ENCODE measurements around the gene SPHK2.
"Not testable (repeated sequence)": the region's sequence is repeated elsewhere in the genome, so short reads cannot be mapped to it uniquely, and the experiment has no call there.

SPHK2 gene

DNA sequence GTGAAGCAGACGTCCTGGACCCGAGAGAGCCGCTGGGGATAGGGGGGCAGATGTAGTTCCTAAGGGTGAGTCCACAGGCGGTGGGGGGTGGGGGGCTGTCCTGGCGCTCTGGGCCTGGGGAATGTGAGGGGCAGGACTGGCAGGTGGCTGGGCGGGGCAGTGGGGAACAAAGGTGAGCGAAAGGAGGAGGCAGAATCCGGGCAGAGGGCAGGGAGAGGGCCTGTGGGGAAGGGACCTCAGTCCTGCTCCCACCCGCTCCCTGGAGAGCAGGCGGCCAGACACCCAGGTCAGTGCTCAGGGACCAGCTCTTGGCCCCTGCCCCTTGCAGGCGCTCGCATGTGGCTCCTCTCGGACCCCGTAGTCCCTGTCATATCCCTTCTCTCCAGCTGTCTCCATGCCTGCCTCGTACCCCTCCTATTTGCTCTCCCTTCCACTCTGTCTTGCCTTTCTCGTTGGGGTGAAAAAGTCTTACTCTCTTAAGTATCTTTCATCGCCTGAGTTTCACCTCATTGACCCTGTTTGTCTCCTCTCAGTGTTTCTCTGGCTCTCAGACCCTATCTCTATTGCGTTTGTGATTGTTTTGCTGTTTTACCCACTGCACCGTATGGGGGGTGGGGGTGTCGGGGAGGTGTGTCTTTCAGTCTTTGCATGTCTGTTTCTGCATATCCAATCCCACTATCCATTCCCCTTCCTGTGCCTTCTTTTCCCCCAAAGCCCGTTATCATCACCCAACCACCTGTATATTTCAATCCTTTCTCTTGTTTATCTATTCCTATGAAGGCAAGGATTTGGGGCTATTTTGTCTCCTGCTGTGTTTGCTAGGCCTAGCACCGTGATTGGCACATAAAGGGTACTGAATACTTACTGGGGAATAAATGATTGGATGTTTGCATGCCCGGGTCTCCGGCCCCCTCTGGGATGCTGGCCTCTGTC is 5.8 kb downstream of the SPHK2 start:
- no peaks in the 10 kb centered on the region for H3K9me3 Mint-ChIP-seq
- peak overlapping the region; percentile 70 for H3K4me3 Mint-ChIP-seq
- intact Hi-C loops (cut with micrococcal nuclease): no loop called here
- H3K27me3 Mint-ChIP-seq: no peaks in the 10 kb centered on the region
- peaks cover 71% of the 10 kb centered on the region for H3K36me3 Mint-ChIP-seq (ENCODE audit: low read depth)
- H3K27ac Mint-ChIP-seq: peak overlapping the region; percentile 97
- peaks cover 65% of the 10 kb centered on the region for H3K4me1 Mint-ChIP-seq (ENCODE audit: low read depth)

DNA sequence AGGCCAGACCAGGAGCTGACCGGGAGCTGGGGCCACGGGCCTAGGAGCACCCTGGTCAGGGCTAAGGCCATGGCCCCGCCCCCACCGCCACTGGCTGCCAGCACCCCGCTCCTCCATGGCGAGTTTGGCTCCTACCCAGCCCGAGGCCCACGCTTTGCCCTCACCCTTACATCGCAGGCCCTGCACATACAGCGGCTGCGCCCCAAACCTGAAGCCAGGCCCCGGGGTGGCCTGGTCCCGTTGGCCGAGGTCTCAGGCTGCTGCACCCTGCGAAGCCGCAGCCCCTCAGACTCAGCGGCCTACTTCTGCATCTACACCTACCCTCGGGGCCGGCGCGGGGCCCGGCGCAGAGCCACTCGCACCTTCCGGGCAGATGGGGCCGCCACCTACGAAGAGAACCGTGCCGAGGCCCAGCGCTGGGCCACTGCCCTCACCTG is 6.6 kb downstream of the SPHK2 start:
- intact Hi-C loops (cut with micrococcal nuclease): no loop called here
- peak overlapping the region; percentile 97 for H3K27ac Mint-ChIP-seq
- H3K36me3 Mint-ChIP-seq (ENCODE audit: low read depth): peaks cover 76% of the 10 kb centered on the region
- no peaks in the 10 kb centered on the region for H3K27me3 Mint-ChIP-seq
- H3K9me3 Mint-ChIP-seq: no peaks in the 10 kb centered on the region
- H3K4me1 Mint-ChIP-seq (ENCODE audit: low read depth): peaks cover 69% of the 10 kb centered on the region
- H3K4me3 Mint-ChIP-seq: no peak overlapping the region

DNA sequence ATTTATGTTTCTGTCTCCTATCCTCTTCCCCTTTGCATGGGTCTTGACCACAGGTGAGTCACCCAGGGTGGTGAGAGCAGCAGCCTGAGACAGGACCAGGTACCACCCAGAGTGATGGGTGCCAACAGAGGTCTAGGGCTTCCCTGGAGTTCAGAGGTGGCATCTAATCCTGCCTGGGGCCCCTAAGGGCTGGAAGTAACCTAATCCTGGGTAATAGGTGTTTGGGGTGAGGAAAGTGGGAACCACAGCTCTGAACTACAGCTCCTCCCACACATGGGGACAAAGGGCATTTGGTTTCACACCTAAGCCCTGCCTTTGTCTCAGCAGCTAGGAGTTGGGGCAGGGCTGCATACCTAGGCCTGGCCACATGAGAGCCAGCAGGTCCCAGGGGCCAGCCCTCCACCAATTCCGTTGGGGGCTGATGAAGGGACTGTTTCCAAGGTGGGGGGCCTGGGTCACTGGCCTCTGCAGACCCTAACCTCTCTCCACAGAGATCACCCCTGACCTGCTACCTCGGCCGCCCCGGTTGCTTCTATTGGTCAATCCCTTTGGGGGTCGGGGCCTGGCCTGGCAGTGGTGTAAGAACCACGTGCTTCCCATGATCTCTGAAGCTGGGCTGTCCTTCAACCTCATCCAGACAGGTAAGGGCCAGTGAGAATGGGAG is 8.0 kb downstream of the SPHK2 start:
- intact Hi-C loops (cut with micrococcal nuclease): no loop called here
- Mint-ChIP-seq H3K4me1 (ENCODE audit: low read depth) (peaks cover 69% of the 10 kb centered on the region), H3K27ac (no peak overlapping the region), H3K9me3 (no peaks in the 10 kb centered on the region), H3K4me3 (no peak overlapping the region), H3K36me3 (ENCODE audit: low read depth) (peaks cover 90% of the 10 kb centered on the region), H3K27me3 (no peaks in the 10 kb centered on the region)

DNA sequence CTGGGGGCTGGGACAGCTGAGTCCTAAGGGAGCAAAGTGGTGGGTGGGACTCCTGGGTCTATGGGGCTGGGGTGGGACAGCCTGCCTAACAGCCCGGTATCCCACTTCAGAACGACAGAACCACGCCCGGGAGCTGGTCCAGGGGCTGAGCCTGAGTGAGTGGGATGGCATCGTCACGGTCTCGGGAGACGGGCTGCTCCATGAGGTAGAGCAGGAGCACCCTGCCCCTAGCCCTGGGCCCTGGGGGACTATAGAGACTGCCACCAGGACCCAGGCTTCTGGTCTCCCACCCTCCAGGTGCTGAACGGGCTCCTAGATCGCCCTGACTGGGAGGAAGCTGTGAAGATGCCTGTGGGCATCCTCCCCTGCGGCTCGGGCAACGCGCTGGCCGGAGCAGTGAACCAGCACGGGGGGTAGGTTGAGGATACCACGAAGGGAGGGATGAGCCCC is 8.6 kb downstream of the SPHK2 start:
- intact Hi-C loops (cut with micrococcal nuclease): no loop called here
- Mint-ChIP-seq H3K27me3 (no peaks in the 10 kb centered on the region), H3K36me3 (ENCODE audit: low read depth) (peaks cover 96% of the 10 kb centered on the region), H3K4me1 (ENCODE audit: low read depth) (peaks cover 69% of the 10 kb centered on the region), H3K4me3 (no peak overlapping the region), H3K9me3 (no peaks in the 10 kb centered on the region), H3K27ac (no peak overlapping the region)

DNA sequence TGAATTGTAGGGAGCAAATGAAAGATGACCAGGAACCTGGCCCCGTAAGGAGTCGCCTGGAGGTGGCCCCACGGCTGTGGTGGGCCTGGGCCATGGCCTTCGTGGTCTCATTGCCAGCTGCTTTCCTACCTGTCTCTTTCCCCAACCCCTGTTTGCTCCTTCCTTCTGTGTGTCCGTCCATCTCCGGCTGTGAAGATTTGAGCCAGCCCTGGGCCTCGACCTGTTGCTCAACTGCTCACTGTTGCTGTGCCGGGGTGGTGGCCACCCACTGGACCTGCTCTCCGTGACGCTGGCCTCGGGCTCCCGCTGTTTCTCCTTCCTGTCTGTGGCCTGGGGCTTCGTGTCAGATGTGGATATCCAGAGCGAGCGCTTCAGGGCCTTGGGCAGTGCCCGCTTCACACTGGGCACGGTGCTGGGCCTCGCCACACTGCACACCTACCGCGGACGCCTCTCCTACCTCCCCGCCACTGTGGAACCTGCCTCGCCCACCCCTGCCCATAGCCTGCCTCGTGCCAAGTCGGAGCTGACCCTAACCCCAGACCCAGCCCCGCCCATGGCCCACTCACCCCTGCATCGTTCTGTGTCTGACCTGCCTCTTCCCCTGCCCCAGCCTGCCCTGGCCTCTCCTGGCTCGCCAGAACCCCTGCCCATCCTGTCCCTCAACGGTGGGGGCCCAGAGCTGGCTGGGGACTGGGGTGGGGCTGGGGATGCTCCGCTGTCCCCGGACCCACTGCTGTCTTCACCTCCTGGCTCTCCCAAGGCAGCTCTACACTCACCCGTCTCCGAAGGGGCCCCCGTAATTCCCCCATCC is 9.4 kb downstream of the SPHK2 start:
- Mint-ChIP-seq H3K27ac (peak overlapping the region; percentile 19), H3K9me3 (no peaks in the 10 kb centered on the region), H3K27me3 (no peaks in the 10 kb centered on the region), H3K4me1 (ENCODE audit: low read depth) (peaks cover 70% of the 10 kb centered on the region), H3K4me3 (no peak overlapping the region), H3K36me3 (ENCODE audit: low read depth) (peaks cover 98% of the 10 kb centered on the region)
- intact Hi-C loops (cut with micrococcal nuclease): no loop called here

DNA sequence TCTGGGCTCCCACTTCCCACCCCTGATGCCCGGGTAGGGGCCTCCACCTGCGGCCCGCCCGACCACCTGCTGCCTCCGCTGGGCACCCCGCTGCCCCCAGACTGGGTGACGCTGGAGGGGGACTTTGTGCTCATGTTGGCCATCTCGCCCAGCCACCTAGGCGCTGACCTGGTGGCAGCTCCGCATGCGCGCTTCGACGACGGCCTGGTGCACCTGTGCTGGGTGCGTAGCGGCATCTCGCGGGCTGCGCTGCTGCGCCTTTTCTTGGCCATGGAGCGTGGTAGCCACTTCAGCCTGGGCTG is 9.9 kb downstream of the SPHK2 start:
- H3K4me1 Mint-ChIP-seq (ENCODE audit: low read depth): peaks cover 70% of the 10 kb centered on the region
- no peaks in the 10 kb centered on the region for H3K27me3 Mint-ChIP-seq
- H3K4me3 Mint-ChIP-seq: no peak overlapping the region
- H3K27ac Mint-ChIP-seq: peak overlapping the region; percentile 19
- H3K36me3 Mint-ChIP-seq (ENCODE audit: low read depth): peaks cover 92% of the 10 kb centered on the region
- H3K9me3 Mint-ChIP-seq: no peaks in the 10 kb centered on the region
- intact Hi-C loops (cut with micrococcal nuclease): no loop called here

DNA sequence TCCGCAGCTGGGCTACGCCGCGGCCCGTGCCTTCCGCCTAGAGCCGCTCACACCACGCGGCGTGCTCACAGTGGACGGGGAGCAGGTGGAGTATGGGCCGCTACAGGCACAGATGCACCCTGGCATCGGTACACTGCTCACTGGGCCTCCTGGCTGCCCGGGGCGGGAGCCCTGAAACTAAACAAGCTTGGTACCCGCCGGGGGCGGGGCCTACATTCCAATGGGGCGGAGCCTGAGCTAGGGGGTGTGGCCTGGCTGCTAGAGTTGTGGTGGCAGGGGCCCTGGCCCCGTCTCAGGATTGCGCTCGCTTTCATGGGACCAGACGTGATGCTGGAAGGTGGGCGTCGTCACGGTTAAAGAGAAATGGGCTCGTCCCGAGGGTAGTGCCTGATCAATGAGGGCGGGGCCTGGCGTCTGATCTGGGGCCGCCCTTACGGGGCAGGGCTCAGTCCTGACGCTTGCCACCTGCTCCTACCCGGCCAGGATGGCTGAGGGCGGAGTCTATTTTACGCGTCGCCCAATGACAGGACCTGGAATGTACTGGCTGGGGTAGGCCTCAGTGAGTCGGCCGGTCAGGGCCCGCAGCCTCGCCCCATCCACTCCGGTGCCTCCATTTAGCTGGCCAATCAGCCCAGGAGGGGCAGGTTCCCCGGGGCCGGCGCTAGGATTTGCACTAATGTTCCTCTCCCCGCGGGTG is 10.4 kb downstream of the SPHK2 start:
- intact Hi-C loops (cut with micrococcal nuclease): no loop called here
- Mint-ChIP-seq H3K4me1 (ENCODE audit: low read depth) (peaks cover 68% of the 10 kb centered on the region), H3K27ac (peak overlapping the region; percentile 80)

DNA sequence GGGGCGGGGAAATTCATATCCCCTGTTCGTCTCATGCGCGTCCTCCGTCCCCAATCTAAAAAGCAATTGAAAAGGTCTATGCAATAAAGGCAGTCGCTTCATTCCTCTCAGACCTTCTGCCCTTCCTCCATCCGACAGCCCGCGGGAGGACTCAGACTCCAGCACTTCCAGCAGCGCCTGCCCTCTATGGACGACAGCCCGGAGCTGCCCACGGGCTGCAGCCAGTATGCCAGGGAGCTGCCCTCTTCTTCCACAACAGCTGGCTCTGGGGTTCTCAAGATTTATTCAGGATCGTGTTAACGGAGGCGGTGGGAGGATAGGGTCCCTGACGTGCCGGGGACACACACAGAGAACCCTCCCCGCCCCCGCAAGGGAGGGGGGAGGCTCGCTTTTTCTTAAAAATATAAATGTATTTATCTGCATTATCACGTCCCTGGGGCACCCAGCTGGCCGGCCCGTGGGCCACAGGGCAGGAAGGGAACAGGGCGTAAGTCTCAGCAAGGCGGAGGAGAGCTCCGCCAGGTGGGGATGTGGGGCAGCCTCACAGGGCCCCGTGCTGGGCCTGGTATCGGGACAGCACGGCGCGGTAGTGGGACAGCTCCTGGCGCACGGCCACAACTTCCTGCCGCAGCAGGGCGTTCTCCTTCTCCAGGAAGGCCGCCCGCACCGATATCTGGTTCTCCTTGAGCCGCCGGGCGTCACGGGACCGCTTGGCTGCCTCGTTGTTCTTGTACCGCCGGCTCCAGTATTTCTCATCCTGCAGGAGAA is 11.2 kb downstream of the SPHK2 start:
- Mint-ChIP-seq H3K4me3 (peak overlapping the region; percentile 47), H3K27me3 (no peaks in the 10 kb centered on the region), H3K9me3 (no peaks in the 10 kb centered on the region), H3K36me3 (ENCODE audit: low read depth) (peaks cover 88% of the 10 kb centered on the region), H3K27ac (peak overlapping the region; percentile 80), H3K4me1 (ENCODE audit: low read depth) (peaks cover 68% of the 10 kb centered on the region)
- intact Hi-C loops (cut with micrococcal nuclease): no loop called here

More for the DNA sequence above, 10.4 kb downstream of the SPHK2 start:
- Mint-ChIP-seq H3K9me3 (no peaks in the 10 kb centered on the region), H3K36me3 (ENCODE audit: low read depth) (peaks cover 91% of the 10 kb centered on the region), H3K27me3 (no peaks in the 10 kb centered on the region), H3K4me3 (no peak overlapping the region)

DNA sequence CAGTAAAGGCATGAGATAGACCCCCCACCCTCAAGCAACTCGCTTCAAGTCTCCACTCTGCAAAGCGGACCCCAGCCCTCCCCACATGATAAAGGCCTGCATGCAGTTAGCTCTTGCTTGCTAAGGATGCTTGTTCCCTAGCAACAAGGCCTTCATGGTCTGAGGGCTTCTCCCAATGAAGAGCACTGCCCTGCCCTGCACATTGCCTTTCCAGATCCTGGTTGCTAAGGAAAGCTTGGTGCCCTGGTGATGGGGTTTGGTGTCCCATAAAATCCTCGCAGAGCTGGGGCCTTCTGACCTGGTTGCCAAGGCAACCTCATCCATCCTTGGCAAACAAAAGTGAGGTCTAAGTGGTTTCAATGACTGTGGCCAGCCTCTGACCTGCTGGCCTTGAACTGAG is 11.9 kb downstream of the SPHK2 start:
- Mint-ChIP-seq H3K36me3 (ENCODE audit: low read depth) (peaks cover 88% of the 10 kb centered on the region), H3K4me1 (ENCODE audit: low read depth) (peaks cover 67% of the 10 kb centered on the region), H3K4me3 (no peak overlapping the region), H3K9me3 (no peaks in the 10 kb centered on the region), H3K27ac (peak overlapping the region; percentile 80), H3K27me3 (no peaks in the 10 kb centered on the region)
- intact Hi-C loops (cut with micrococcal nuclease): no loop called here

DNA sequence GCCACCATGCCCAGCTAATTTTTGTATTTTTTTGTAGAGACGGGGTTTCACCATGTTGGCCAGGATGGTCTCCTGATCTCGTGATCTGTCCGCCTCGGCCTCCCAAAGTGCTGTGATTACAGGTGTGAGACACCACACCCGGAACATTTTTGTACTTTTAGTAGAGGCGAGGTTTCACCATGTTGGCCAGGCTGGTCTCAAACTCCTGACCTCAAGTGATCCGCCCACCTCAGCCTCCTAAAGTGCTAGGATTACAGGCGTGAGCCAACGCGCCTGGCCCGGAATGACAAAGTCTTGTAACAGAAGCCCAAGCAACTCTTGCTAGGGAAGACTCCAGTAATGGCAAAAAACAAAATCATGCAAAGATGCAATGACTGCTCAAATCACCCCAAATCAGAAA is 13.0 kb downstream of the SPHK2 start:
- Mint-ChIP-seq H3K4me1 (ENCODE audit: low read depth) (peaks cover 68% of the 10 kb centered on the region), H3K4me3 (peak overlapping the region; percentile 17), H3K36me3 (ENCODE audit: low read depth) (peaks cover 87% of the 10 kb centered on the region), H3K27ac (peak overlapping the region; percentile 94)
- H3K9me3 Mint-ChIP-seq; intact Hi-C loops (cut with micrococcal nuclease); H3K27me3 Mint-ChIP-seq: not testable (repeated sequence)

DNA sequence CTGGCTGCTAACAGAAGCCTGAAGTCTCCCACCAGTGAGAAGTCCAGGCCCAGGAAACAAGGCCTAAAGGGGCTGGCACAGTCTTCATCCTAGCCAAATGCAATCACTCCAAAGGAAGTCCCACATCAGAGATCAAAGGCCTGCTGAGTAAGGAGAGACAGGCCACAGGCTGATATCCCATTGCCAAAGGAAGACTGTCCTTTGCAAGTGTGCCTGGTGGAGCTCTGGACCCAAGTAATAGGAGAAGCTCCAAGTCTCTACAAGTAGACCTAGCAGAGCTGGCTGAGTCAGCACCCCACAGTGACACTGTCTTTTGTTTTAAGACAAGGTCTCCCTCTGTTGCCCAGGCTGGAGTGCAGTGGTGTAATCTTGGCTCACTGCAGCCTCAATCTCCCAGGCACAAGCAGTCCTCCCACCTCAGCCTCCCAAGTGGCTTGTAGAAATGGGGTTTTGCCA is 13.4 kb downstream of the SPHK2 start:
- Mint-ChIP-seq H3K4me1 (ENCODE audit: low read depth) (peaks cover 71% of the 10 kb centered on the region), H3K4me3 (peak overlapping the region; percentile 99), H3K27me3 (no peaks in the 10 kb centered on the region), H3K36me3 (ENCODE audit: low read depth) (peaks cover 85% of the 10 kb centered on the region), H3K27ac (peak overlapping the region; percentile 94), H3K9me3 (no peaks in the 10 kb centered on the region)
- intact Hi-C loops (cut with micrococcal nuclease): no loop called here

DNA sequence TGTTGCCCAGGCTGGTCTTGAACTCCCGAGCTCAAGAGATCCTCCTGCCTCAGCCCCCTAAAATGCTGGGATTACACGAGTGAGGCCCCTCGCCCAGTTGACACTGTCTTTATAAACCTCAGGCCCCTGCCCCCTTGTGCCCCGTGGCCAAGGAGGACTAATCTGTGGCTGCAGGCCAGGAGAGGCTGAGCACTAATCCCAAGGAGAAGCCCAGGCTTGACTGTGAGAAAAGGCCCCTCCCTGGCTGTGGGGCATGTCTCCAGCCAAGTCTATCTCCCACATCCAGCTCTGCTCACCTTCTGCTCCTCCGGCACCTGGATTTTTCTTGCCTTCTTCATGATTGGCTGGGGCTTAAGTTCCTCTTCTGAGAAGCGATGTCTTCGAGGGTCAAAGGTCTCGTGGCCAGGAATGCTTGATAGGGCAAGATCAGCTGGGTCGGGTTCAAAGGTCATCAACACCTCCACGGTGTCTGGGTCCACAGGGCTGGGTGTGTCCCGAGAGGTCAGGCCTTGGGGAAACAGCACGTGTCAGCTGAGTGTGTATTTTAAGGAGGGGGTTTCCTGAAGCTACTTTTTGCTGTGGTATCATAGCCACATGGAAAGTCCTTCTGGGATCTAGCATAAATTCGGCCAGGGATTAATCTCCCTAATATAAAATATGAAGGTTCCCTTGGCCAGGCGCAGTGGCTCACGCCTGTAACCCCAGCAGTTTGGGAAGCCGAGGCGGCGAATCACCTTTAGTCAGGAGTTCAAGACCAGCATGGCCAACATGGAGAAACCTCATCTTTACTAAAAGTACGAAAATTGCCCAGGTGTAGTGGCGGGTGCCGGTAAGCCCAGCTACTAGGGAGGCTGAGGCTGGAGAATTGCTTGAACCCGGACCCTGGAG is 14.1 kb downstream of the SPHK2 start:
- Mint-ChIP-seq H3K27me3 (no peaks in the 10 kb centered on the region), H3K4me1 (ENCODE audit: low read depth) (peaks cover 76% of the 10 kb centered on the region), H3K4me3 (peak overlapping the region; percentile 99), H3K36me3 (ENCODE audit: low read depth) (peaks cover 85% of the 10 kb centered on the region), H3K9me3 (no peaks in the 10 kb centered on the region), H3K27ac (peak overlapping the region; percentile 94)
- intact Hi-C loops (cut with micrococcal nuclease): no loop called here
